ENCODE results near the gene TM4SF1.
"Not testable (repeated sequence)": the region's sequence is repeated elsewhere in the genome, so short reads cannot be mapped to it uniquely, and the experiment has no call there.

TM4SF1 gene

GRCh38 chr3:149343951-149344350 lies 33.5 kb downstream of the TM4SF1 start:
- no peak for DNase-seq (ENCODE audit: low read depth in 2 of 2)

GRCh38 chr3:149342413-149343380 lies 34.8 kb downstream of the TM4SF1 start:
- no peak for DNase-seq (ENCODE audit: low read depth in 2 of 2)

- no peak for DNase-seq (ENCODE audit: low read depth in 2 of 2)
Measured at GRCh38 chr3:149340310-149340933, 37.0 kb downstream of the TM4SF1 start.

GRCh38 chr3:149339931-149340309 lies 37.5 kb downstream of the TM4SF1 start:
- no peak for DNase-seq (ENCODE audit: low read depth in 2 of 2)

GRCh38 chr3:149337486-149337885 lies 40.0 kb downstream of the TM4SF1 start:
- not testable (repeated sequence) for DNase-seq (ENCODE audit: low read depth in 2 of 2)

- no peak for DNase-seq (ENCODE audit: low read depth in 2 of 2)
Measured at GRCh38 chr3:149336925-149337324, 40.5 kb downstream of the TM4SF1 start.

- no peak for DNase-seq (ENCODE audit: low read depth in 2 of 2)
Measured at GRCh38 chr3:149333176-149333859, 44.1 kb downstream of the TM4SF1 start, which contains the start of gene TM4SF18. Gene TM4SF18 (minus strand): TSS chr3:149333636. CDS start chr3:149333382, 254 bp downstream.

- DNase-seq (ENCODE audit: low read depth in 2 of 2): no peak
Measured at GRCh38 chr3:149332771-149333170, 44.7 kb downstream of the TM4SF1 start.

- DNase-seq (ENCODE audit: low read depth in 2 of 2): no peak
Measured at GRCh38 chr3:149332227-149332765, 45.2 kb downstream of the TM4SF1 start.

GRCh38 chr3:149331396-149331795 lies 46.1 kb downstream of the TM4SF1 start:
- DNase-seq (ENCODE audit: low read depth in 2 of 2): no peak

- DNase-seq (ENCODE audit: low read depth in 2 of 2): no peak
Measured at GRCh38 chr3:149330609-149331331, 46.7 kb downstream of the TM4SF1 start.

GRCh38 chr3:149327156-149327555 lies 50.3 kb downstream of the TM4SF1 start:
- DNase-seq (ENCODE audit: low read depth in 2 of 2): no peak

- DNase-seq (ENCODE audit: low read depth in 2 of 2): no peak
Measured at GRCh38 chr3:149325581-149325980, 51.9 kb downstream of the TM4SF1 start.

GRCh38 chr3:149324332-149324731 lies 53.1 kb downstream of the TM4SF1 start:
- no peak for DNase-seq (ENCODE audit: low read depth in 2 of 2)

GRCh38 chr3:149321640-149322039 lies 55.8 kb downstream of the TM4SF1 start:
- DNase-seq (ENCODE audit: low read depth in 2 of 2): no peak

GRCh38 chr3:149321136-149321535 lies 56.3 kb downstream of the TM4SF1 start:
- DNase-seq (ENCODE audit: low read depth in 2 of 2): no peak

GRCh38 chr3:149319750-149320149 lies 57.7 kb downstream of the TM4SF1 start:
- DNase-seq (ENCODE audit: low read depth in 2 of 2): no peak
